GM10248 (cell line): ENCODE measurements around the gene CTNNBL1.
A peak's percentile ranks its signal among the peaks of the same experiment; 100 is the strongest.

ENCODE experiments used
- CTCF ChIA-PET: fragments of 300-600 bp; sonication (Branson Sonifier 250); formaldehyde crosslinking; extraction: SDS; loops from one replicate; lab custom pipeline; 2021; ENCODE audit warnings: antibody characterized with exemption; lab: Yijun Ruan, JAX
- POLR2A ChIA-PET: fragments of 350-650 bp; sonication (Branson Sonifier 250); formaldehyde crosslinking; extraction: SDS; loops from one replicate; lab custom pipeline; 2020; ENCODE audit warnings: antibody characterized with exemption; lab: Yijun Ruan, JAX
- DNase-seq: peaks from one replicate; pipeline ENCODE4 v3.0.0; 2012; ENCODE audit errors: extremely low spot score
- CTCF ChIP-seq: IDR thresholded peaks from 2 replicates; pipeline ENCODE4 v1.5.1; 2012; ENCODE audit warnings: mild to moderate bottlenecking, low read depth; ENCODE audit errors: extremely low read depth, missing control alignments, control extremely low read depth

CTNNBL1 gene

GRCh38 chr20:37749620-37750403, 56.0 kb downstream of the CTNNBL1 start:
- TF ChIP-seq CTCF, result no peak
- CTCF ChIA-PET, result interaction anchor here (0.7 to 4.2 kb wide), 7 partner anchors 12 to 110 kb away, joined by 3 to 16 read pairs (median 3); no protein-coding TSS in a partner anchor
- peak; percentile 15 for DNase-seq
- POLR2A ChIA-PET, result no interaction called here

- no peak for DNase-seq
- ChIA-PET POLR2A (interaction anchor here (0.5 kb wide), 1 partner anchor 73 kb away, joined by 3 read pairs; no protein-coding TSS in a partner anchor), CTCF (interaction anchor here (0.9 to 1.4 kb wide), 6 partner anchors 8 to 51 kb away, joined by 3 to 4 read pairs (median 3); no protein-coding TSS in a partner anchor)
- TF ChIP-seq CTCF, result peak; percentile 17
Observed at GRCh38 chr20:37755665-37756064, 61.8 kb downstream of the CTNNBL1 start.

GRCh38 chr20:37756234-37756633, 62.4 kb downstream of the CTNNBL1 start:
- TF ChIP-seq CTCF, result no peak
- CTCF ChIA-PET, result interaction anchor here (1.0 to 1.4 kb wide), 4 partner anchors 8 to 52 kb away, joined by 3 to 4 read pairs (median 3); no protein-coding TSS in a partner anchor
- DNase-seq, result no peak
- POLR2A ChIA-PET, result interaction anchor here (0.5 kb wide), 1 partner anchor 73 kb away, joined by 3 read pairs; no protein-coding TSS in a partner anchor

- no peak for DNase-seq
- no peak for TF ChIP-seq CTCF
- CTCF ChIA-PET, result interaction anchor here (0.9 to 1.5 kb wide), 6 partner anchors 10 to 74 kb away, joined by 3 to 6 read pairs (median 4); no protein-coding TSS in a partner anchor
- POLR2A ChIA-PET, result no interaction called here
Observed at GRCh38 chr20:37757550-37757949, 63.7 kb downstream of the CTNNBL1 start.

- TF ChIP-seq CTCF, result no peak
- ChIA-PET CTCF (interaction anchor here (0.9 to 1.5 kb wide), 6 partner anchors 9 to 73 kb away, joined by 3 to 6 read pairs (median 4); no protein-coding TSS in a partner anchor), POLR2A (no interaction called here)
- DNase-seq, result no peak
Observed at GRCh38 chr20:37758332-37758731, 64.5 kb downstream of the CTNNBL1 start.

- TF ChIP-seq CTCF, result no peak
- CTCF ChIA-PET, result interaction anchor here (1.3 to 1.5 kb wide), 3 partner anchors 13 to 22 kb away, joined by 4 to 6 read pairs (median 5); no protein-coding TSS in a partner anchor
- POLR2A ChIA-PET, result no interaction called here
- DNase-seq, result no peak
Observed at GRCh38 chr20:37759052-37759553, 65.3 kb downstream of the CTNNBL1 start.
